Endothelial cell of umbilical vein (primary cell): ENCODE data around the gene DUOXA1. TPM values are rescaled to one million over a fixed set of nuclear protein-coding genes. Genes with fewer than 3 reads are reported as not detected.

ENCODE experiments used
- BruUV-seq: library from RNA; stranded (reverse); fragments of 400-500 nt; replicated peaks from 2 replicates; lab custom pipeline; 2021; lab: Mats Ljungman, UMichigan
- CTCF ChIA-PET: fragments of 300-600, 350-600 bp; sonication (Branson Sonifier 250); formaldehyde crosslinking; loops from one replicate; lab custom pipeline; 2021; ENCODE audit warnings: antibody characterized with exemption, inconsistent platforms; lab: Charles Lee
- POLR2A ChIA-PET: fragments of 300-600, 350-600 bp; sonication (Branson Sonifier 250); formaldehyde crosslinking; loops from one replicate; lab custom pipeline; 2021; ENCODE audit warnings: antibody characterized with exemption, inconsistent platforms; lab: Charles Lee
- DNase-seq: peaks from one replicate; pipeline ENCODE4 v3.0.0-alpha.2; 2011; ENCODE audit warnings: low read depth, low spot score
- FAIRE-seq: peaks from 2 replicates; lab custom pipeline; 2011; peaks lifted over from hg19 to GRCh38; lab: Jason Lieb, UNC
- H2AFZ ChIP-seq: 2 replicates; pipeline ENCODE4 v1.6.0; 2012; ENCODE audit warnings: low read depth, low read length, control low read depth, inconsistent platforms
- H3K27ac ChIP-seq: 2 replicates; pipeline ENCODE4 v1.5.1; 2011; ENCODE audit warnings: low read depth, mild to moderate bottlenecking, control low read depth, low read length, moderate library complexity; ENCODE audit not compliant: insufficient read depth
- H3K27me3 ChIP-seq, 2 experiments: 2 replicates each; pipeline versions ENCODE4 v1.6.0 to v1.6.1; 2011; ENCODE audit warnings: low read length in 2 of 2, mixed read lengths in 1 of 2; ENCODE audit not compliant: control insufficient read depth in 2 of 2, insufficient read depth in 2 of 2
- H3K36me3 ChIP-seq, 2 experiments: 2 replicates in 1 of 2; 3 replicates in 1 of 2; pipeline ENCODE4 v1.5.1; 2011; ENCODE audit warnings: low read length in 2 of 2, mild to moderate bottlenecking in 1 of 2, moderate library complexity in 1 of 2; ENCODE audit not compliant: control insufficient read depth in 2 of 2, insufficient read depth in 2 of 2; ENCODE audit errors: extremely low read depth in 1 of 2
- H3K4me1 ChIP-seq: 3 replicates; pipeline ENCODE4 v1.5.1; 2011; ENCODE audit warnings: mild to moderate bottlenecking, low read length; ENCODE audit not compliant: control insufficient read depth, insufficient read depth; ENCODE audit errors: extremely low read depth
- H3K4me2 ChIP-seq: 2 replicates; pipeline ENCODE4 v1.6.1; 2011; ENCODE audit warnings: low read length, control low read depth, mixed read lengths; ENCODE audit not compliant: insufficient read depth
- H3K4me3 ChIP-seq, 3 experiments: fragments of 200-600 bp in 1 of 3; sonication (generic), shearing (Covaris generic) in 1 of 3; replicated peaks in 1 of 3; 2 replicates each; pipeline ENCODE4 v1.5.1; 2011 to 2016; ENCODE audit warnings: control low read depth in 3 of 3, low read length in 3 of 3, mild to moderate bottlenecking in 2 of 3, inconsistent platforms in 1 of 3, low read depth in 1 of 3, moderate library complexity in 1 of 3; ENCODE audit not compliant: insufficient read depth in 1 of 3
- H3K79me2 ChIP-seq: 2 replicates; pipeline ENCODE4 v1.6.0; 2012; ENCODE audit warnings: low read length, inconsistent platforms; ENCODE audit not compliant: control insufficient read depth, insufficient read depth
- H3K9ac ChIP-seq: replicated peaks from 2 replicates; pipeline ENCODE3; 2011; ENCODE audit warnings: low read length, control low read depth; ENCODE audit not compliant: insufficient read depth; ENCODE audit errors: extremely low read depth
- H3K9me1 ChIP-seq: replicated peaks from 3 replicates; pipeline ENCODE4 v1.6.0; 2011; ENCODE audit warnings: mild to moderate bottlenecking, low read length; ENCODE audit not compliant: control insufficient read depth, insufficient read depth; ENCODE audit errors: extremely low read depth
- H3K9me3 ChIP-seq: replicated peaks from 2 replicates; pipeline ENCODE4 v1.5.1; 2012; ENCODE audit warnings: low read length, inconsistent platforms; ENCODE audit not compliant: control insufficient read depth, insufficient read depth
- H4K20me1 ChIP-seq: replicated peaks from 2 replicates; pipeline ENCODE3; 2011; ENCODE audit warnings: mild to moderate bottlenecking, low read length; ENCODE audit not compliant: control insufficient read depth, insufficient read depth; ENCODE audit errors: extremely low read depth
- EZH2 ChIP-seq: IDR thresholded peaks from 2 replicates; pipeline ENCODE4 v1.6.1; 2012; ENCODE audit warnings: borderline replicate concordance, low read depth, mild to moderate bottlenecking, moderate library complexity, low read length, inconsistent platforms; ENCODE audit not compliant: severe bottlenecking
- FOS ChIP-seq: IDR thresholded peaks from 2 replicates; pipeline ENCODE4 v1.6.1; 2011; ENCODE audit warnings: mild to moderate bottlenecking, low read length, moderate library complexity, borderline replicate concordance; ENCODE audit not compliant: insufficient read depth
- GATA2 ChIP-seq: IDR thresholded peaks from 2 replicates; pipeline ENCODE4 v1.7.0; 2011; ENCODE audit warnings: low read depth, mild to moderate bottlenecking, moderate library complexity, mixed read lengths, low read length; ENCODE audit not compliant: insufficient read length, insufficient read depth
- JUN ChIP-seq: IDR thresholded peaks from 2 replicates; pipeline ENCODE4 v1.6.1; 2011; ENCODE audit warnings: borderline replicate concordance, low read depth; ENCODE audit not compliant: insufficient read length, insufficient read depth
- MYC ChIP-seq: IDR thresholded peaks from one replicate; pipeline ENCODE4 v1.6.1; 2011; ENCODE audit warnings: mild to moderate bottlenecking, low read depth, low read length
- POLR2A ChIP-seq: IDR thresholded peaks from 2 replicates; pipeline ENCODE4 v1.6.1; 2012; ENCODE audit warnings: low read depth, mild to moderate bottlenecking, control low read depth, low read length
- POLR2AphosphoS5 ChIP-seq: IDR thresholded peaks from 2 replicates; pipeline ENCODE4 v1.6.1; 2012; ENCODE audit warnings: low read depth, mild to moderate bottlenecking, control low read depth, low read length, moderate library complexity; ENCODE audit not compliant: insufficient read depth
- dilution Hi-C: fragments of 300-500 bp; cut with MboI; formaldehyde crosslinking; loops from one replicate; pipeline ENCODE4 v1.15.0; 2019; ENCODE audit warnings: low sequenced_read_pairs; ENCODE audit not compliant: extremely low pct_ligation_motif_present
- intact Hi-C: fragments of 100-400 bp; cut with micrococcal nuclease; formaldehyde crosslinking; loops from one replicate; pipeline ENCODE4 v1.10.0; 2022
- polyA plus RNA-seq, 4 experiments: library from polyadenylated mRNA; depleted of rRNA in 3 of 4; stranded (reverse) in 3 of 4; unstranded in 1 of 4; fragments of >200 nt; gene quantifications; 2 replicates each; pipeline versions ENCODE4 v1.2.1 to v1.2.3, GENCODE V29; 2011 to 2012; ENCODE audit warnings: missing spikeins in 1 of 4
- total RNA-seq: library from RNA; stranded (reverse); gene quantifications from 2 replicates; pipeline ENCODE4 v1.2.3, GENCODE V29; 2021
- TF ChIP-seq, protein P1 (sequence below): IDR thresholded peaks from 2 replicates; pipeline ENCODE4 v1.6.1; 2011; ENCODE audit not compliant: insufficient read depth, insufficient read length
- TF ChIP-seq, protein P2 (sequence below), 2 donors: IDR thresholded peaks; 1 replicate in 1 of 2; 2 replicates in 1 of 2; pipeline ENCODE4 v1.5.1; 2011; ENCODE audit warnings: low read length in 2 of 2, mild to moderate bottlenecking in 2 of 2, moderate library complexity in 2 of 2, control low read depth in 1 of 2, inconsistent platforms in 1 of 2, low read depth in 1 of 2; ENCODE audit not compliant: insufficient read depth in 1 of 2; ENCODE audit errors: extremely low read depth in 1 of 2

DUOXA1 gene
- total and polyA plus RNA-seq, 2 donors (not counting 3 experiments of a cell fraction or from before 2014, with no cell fraction given) = 0.07 TPM; not detected in 1

DNA sequence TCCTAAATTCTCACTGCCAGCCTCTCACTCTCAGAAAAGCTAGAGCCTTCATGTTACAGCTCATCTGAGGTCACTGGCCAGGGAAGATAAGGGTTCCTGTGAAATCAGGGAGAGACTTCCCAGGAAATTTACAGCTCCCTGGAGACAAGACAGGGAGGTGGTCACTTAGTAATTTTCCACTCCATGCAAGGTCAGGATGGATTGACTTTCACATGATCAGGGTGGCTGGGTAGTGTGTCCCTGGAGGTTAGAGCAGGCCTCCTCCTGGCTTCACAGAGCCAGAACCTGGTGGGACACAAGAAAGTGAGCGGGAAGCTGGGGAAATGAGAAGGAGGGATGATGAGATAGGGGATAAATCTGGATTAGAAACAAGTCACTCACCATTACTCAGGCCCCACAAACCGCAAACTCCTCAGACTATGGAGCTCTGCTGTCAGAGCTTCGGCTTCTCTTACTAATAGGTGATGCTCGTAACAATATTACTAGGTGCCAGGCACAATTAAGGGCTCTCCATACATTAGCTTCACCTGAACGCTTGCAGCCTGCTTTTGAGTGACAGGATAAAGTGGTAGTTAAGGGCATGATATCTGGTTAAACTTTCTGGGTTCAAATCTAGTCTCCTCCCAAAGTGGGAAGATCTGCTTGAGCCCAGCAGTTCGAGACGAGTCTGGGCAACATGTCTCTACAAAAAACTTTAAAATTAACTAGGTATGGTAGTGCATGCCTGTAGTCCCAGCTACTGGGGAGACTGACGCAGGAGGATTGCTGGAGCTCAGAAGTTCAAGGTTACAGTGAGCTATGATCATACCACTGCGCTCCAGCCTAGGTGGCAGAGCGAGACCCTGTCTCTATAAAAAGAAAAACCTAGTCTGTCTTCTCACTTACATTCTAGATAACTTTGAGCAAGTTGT, 40.6 kb downstream of the DUOXA1 start:
- H4K20me1 ChIP-seq = no peaks in the 10 kb centered on the region
- H3K79me2 ChIP-seq = no peaks in the 10 kb centered on the region
- H3K9me3 ChIP-seq = no peaks in the 10 kb centered on the region
- H3K27me3 ChIP-seq = peaks cover 34 to 40% of the 10 kb centered on the region in 2 experiments
- DNase-seq = no peak
- no peaks in the 10 kb centered on the region for H3K9me1 ChIP-seq
- ChIA-PET CTCF (interaction anchor here (0.6 to 1.3 kb wide), 2 partner anchors 17 to 142 kb away, joined by 3 to 4 read pairs; no protein-coding TSS in a partner anchor), POLR2A (no interaction called here)
- no peaks in the 10 kb centered on the region for H3K36me3 ChIP-seq
- dilution Hi-C loops (no loop called here), intact Hi-C loops (no loop called here)
- H3K4me3 ChIP-seq = no peak overlapping the region
- TF ChIP-seq GATA2 (no peak), POLR2A (no peak), FOS (no peak)
- TF ChIP-seq, protein P1, sequence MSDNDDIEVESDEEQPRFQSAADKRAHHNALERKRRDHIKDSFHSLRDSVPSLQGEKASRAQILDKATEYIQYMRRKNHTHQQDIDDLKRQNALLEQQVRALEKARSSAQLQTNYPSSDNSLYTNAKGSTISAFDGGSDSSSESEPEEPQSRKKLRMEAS = no peak
- no peak overlapping the region for H3K9ac ChIP-seq
- no peak overlapping the region for H2AFZ ChIP-seq
- H3K4me1 ChIP-seq = no peaks in the 10 kb centered on the region
- no peak overlapping the region for H3K4me2 ChIP-seq
- no peak for FAIRE-seq
- no TSS peak for BruUV-seq
- H3K27ac ChIP-seq = no peak overlapping the region

DNA sequence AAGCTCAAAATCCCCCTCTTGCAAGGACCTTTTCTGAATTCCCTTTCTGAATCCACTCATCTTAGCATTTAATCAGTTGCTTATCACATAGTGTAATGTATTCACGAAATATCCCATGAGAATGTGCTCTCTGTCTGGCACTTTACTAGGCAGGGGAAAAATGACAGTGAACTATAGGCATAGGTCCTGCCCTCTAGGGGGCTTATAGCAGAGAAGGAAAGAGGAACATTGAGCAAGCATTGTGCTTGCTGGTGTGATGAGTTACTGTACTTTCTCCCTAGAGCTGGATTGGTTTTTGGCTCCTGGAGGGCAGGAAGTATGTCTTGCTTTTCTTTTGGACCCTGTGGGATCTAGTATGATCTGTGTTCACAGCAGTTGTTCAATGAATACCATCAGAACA, 42.2 kb downstream of the DUOXA1 start:
- Histone ChIP-seq H3K27ac (no peak overlapping the region), H3K79me2 (no peaks in the 10 kb centered on the region), H3K9me3 (no peaks in the 10 kb centered on the region), H3K27me3 (peaks cover 40 to 41% of the 10 kb centered on the region in 2 experiments), H3K9ac (no peak overlapping the region), H3K4me1 (no peaks in the 10 kb centered on the region), H3K4me2 (no peak overlapping the region), H2AFZ (no peak overlapping the region), H4K20me1 (no peaks in the 10 kb centered on the region), H3K4me3 (no peak overlapping the region), H3K9me1 (no peaks in the 10 kb centered on the region), H3K36me3 (no peaks in the 10 kb centered on the region)
- ChIA-PET POLR2A (no interaction called here), CTCF (no interaction called here)
- DNase-seq (no peak), FAIRE-seq (no peak)
- intact Hi-C loops = no loop called here
- BruUV-seq = no TSS peak
- dilution Hi-C loops = no loop called here
- TF ChIP-seq FOS = no peak
- TF ChIP-seq POLR2A = no peak
- TF ChIP-seq MYC = no peak
- TF ChIP-seq, protein P1 = no peak
- no peak for TF ChIP-seq EZH2
- no peak for TF ChIP-seq GATA2
- TF ChIP-seq POLR2AphosphoS5 = no peak
- TF ChIP-seq JUN = no peak
- TF ChIP-seq, protein P2, sequence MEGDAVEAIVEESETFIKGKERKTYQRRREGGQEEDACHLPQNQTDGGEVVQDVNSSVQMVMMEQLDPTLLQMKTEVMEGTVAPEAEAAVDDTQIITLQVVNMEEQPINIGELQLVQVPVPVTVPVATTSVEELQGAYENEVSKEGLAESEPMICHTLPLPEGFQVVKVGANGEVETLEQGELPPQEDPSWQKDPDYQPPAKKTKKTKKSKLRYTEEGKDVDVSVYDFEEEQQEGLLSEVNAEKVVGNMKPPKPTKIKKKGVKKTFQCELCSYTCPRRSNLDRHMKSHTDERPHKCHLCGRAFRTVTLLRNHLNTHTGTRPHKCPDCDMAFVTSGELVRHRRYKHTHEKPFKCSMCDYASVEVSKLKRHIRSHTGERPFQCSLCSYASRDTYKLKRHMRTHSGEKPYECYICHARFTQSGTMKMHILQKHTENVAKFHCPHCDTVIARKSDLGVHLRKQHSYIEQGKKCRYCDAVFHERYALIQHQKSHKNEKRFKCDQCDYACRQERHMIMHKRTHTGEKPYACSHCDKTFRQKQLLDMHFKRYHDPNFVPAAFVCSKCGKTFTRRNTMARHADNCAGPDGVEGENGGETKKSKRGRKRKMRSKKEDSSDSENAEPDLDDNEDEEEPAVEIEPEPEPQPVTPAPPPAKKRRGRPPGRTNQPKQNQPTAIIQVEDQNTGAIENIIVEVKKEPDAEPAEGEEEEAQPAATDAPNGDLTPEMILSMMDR (IDR thresholded peaks at IDR 0.05; ENCODE audit: extremely low read depth in 1 of 2, insufficient read depth in 1 of 2, low read depth in 1 of 2, low read length in 2 of 2) = no peak
